Measurements from ENCODE around the gene SHLD1.

The SHLD1 gene

GRCh38 chr20:5863040-5863833 is 113.0 kb downstream of the SHLD1 start:
- no peak for DNase-seq

DNA sequence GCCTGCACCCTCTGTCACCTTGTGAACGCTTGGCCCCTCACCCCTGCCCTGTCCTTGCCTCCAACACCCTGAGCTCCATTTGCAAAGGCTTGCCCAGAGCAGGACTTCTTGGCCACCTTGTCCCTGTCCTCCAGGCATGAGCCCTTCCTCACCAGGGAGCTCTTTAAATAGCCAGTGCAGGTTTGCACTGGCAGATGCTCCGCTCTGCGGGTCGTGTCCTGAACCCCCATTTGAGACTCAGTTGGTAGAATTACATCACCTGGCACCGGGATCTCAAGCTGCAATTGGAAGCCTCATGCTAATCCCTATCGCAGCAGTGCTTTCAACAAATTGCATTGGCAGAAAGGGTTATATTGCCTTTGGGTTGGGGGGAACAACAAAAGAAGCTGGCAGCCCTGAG is 114.2 kb downstream of the SHLD1 start:
- DNase-seq: no peak

DNA sequence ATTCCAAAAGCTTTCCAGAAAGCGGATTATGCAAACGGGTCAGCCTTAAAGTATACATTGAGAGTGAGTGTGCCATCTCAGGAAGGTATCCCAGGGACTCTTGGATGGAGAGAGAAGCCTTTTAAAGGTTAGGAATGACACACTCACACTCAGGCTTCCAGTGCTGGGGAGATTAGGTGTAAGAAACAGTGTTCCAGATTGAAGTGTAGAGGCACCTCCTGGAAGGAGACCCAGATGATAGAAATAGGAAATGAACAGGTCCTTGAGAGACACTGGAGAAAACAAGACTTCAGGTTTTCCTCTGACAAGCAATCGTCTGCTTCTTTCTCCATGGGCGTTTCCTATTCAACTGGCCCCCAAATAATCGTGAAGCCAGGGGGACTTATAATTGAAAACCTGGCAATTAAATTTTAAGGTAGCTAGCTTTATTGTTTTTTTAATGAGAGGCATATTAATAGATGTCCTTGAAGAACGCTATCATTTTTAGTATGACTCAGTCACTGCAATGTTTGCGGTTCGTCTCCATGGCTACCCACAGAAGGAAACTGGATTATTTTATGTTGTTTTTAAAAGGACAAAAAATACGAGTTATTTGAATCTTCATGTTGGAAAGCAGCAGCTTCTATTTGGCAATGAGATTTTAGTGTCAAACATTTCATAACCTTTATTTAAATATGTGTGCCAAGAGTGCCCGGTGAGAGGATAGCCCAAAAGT is 114.8 kb downstream of the SHLD1 start:
- DNase-seq: no peak

DNA sequence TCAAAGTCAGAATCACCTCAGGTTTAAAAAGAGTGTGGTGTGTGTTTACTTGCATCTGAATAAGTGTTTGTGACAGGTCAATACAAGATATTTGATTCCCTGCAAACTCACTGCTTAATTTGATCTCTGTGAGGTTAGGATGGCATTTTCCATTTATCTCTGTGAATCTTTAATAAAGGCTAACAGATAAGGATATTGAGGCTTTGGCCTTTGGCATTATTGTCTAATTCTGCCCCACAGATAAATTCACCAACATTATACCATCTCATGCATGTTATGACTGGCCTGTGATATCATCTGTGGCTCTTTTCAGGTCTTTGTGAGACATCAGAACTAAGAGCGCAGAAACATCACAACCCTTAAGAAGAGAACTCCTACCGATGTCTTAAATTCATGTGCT is 115.4 kb downstream of the SHLD1 start:
- no peak for DNase-seq

DNA sequence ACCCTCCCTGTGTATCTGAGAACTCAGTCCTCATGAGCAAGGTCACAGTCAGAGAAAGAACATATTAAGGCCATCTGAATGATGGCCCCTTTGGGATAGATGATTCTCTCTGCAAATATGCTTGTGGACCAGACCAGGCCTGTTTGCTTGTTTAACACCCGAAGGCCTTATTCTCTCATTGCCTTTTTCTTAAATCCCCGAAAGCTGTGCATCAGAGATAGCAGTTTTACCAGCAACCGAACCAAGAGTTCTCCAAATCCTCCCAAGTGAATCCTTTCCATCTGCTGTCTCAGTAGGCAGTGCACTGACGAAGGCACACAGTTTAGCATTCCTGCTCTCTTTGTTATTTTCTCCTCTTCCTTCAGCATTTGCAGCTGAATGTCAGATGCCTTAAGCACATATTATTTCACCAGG is 120.4 kb downstream of the SHLD1 start:
- DNase-seq: no peak

- DNase-seq: no peak
Measured at GRCh38 chr20:5871459-5872410, 121.5 kb downstream of the SHLD1 start.

DNA sequence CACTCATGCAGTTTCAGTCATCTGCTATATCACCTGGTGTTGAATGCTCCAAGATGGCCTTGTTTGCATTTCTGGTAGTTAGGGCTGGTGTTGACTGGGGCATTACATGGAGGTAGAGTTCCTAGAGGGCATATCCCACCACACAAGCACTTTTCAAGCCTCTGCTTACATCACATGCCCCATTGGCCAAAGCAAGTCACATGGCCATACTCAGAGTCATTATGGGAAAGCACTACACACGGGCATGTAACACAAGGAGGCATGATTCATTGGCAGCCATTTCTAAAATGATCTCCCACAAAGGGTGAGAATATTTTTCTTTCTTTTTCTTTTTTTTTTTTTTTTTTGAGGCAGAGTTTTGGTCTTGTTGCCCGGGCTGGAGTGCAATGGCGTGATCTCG is 126.9 kb downstream of the SHLD1 start:
- DNase-seq: no peak

GRCh38 chr20:5880326-5880725 is 130.1 kb downstream of the SHLD1 start:
- DNase-seq: no peak

DNA sequence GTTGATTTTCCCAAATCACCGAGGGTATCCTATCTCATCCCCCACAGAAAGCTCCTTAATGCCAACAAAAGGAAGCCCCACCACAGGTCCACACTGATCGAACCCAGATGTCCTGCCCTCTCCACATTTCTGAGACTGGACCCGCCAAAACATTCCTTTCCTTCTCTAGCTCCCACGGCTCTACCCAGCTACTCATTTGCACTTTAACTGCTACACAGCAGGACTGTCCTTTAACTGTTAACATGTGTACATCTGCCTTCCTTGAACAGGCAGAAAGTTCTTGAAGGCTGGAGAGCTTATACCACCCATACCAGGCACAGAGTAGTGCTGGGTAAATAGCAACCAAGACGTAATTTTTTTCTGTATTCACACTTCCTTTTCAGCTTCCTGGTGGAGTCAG is 131.5 kb downstream of the SHLD1 start:
- DNase-seq: no peak

DNA sequence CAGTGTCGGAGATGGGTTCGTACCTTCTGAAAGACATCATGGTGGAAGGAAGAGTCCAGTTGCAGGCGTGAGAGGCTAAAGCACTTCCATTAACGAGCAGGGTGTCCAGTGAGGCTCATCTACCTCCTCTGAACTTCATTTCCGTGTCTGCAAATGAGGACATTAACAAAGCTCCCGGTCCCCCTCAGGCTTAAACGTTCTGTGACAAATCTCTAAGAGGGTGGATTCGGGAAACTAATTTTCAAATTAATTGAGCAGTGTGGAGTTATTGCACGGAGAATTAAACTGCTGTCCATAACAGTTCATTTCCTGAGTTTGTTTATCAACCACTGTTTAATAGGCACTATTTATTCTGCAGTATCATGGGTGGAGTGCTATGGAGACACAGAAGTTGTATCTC is 132.0 kb downstream of the SHLD1 start:
- no peak for DNase-seq

DNA sequence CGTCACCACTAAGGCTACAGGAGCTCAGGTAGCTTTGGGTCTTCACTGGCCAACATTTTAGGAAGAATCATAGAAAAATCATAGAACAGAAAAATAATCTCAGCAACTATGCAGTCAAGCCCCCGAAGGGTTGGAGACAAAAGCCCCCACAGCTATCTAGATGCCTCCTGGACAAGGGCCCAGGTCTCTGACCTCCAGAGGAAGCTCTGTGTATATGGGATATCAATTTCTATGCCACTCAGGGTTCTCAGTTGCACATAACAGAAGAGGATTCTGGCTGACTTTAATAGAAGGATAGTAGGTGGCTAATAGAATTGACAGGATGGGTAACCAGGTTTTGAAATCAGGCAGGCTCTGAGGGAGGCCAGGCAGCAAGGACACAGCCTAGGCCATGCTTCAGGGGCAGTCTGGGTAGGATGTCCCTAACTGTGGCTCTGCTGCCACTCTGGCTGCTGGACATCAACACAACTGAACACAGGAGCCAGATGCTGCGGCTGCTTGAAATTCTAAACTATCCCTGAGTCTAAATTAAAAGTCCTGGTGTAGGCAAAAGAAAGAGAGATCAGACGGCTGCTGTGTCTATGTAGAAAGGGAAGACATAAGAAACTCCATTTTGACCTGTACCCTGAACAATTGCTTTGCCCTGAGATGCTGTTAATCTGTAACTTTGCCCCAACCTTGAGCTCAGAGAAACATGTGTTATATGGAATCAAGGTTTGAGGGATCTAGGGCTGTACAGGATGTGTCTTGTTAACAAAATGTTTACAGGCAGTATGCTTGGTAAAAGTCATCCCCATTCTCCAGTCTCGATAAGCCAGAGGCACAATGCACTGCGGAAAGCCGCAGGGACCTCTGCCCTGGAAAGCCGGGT is 134.5 kb downstream of the SHLD1 start:
- no peak for DNase-seq

GRCh38 chr20:5885866-5886265 is 135.7 kb downstream of the SHLD1 start:
- no peak for DNase-seq

DNA sequence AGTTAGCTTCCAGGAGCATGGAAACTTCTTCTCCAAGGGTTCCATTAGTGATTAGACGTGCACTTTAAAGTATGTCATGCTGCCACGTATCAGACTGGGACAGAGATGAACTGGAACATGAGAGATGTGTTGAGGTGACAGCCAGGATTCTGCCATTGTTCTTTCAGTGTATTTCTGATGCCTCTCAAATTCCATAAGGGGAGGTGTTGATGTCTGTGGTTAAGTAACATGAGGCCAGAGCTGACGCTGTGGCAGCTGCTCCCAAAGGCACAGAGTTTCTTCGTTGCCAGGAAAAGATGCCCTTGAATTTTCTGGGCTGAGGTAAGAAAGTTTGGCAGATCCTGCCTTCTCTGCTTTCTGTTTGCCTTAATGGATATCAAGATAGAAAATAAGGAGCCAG is 136.6 kb downstream of the SHLD1 start:
- no peak for DNase-seq

- no peak for DNase-seq
Measured at GRCh38 chr20:5887386-5887785, 137.2 kb downstream of the SHLD1 start.

- no peak for DNase-seq
Measured at GRCh38 chr20:5888041-5888440, 137.8 kb downstream of the SHLD1 start.

DNA sequence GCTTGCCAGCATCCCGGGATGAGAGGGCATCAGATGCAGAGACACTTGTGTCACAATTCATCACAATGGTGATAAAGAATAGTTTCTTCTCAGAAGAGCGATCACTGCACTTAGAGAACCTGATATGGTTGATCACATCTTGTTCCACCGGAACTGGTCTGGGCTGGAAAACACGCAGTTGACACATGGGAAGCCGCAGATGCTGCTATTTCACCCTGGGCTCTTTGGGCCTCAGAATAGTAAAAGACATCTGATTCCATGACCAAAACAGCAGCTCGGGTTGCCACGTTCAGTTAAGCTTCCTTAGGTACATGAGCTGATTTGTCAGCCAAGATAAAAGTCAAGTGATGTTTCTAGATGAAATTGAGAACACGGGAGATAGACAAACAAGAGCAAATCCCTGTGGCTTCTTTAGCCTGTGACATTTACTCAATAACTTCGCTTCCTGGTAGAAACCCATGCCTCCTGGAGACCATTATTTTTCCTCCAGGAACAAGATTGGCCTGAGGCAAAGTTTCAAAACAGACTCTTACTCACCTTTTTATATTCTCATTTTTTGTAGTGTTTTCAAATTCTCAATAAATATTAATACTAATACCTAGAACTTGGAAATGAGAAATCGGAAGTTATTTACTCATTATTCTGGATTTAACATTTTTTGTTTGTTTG is 140.7 kb downstream of the SHLD1 start:
- DNase-seq: no peak

DNA sequence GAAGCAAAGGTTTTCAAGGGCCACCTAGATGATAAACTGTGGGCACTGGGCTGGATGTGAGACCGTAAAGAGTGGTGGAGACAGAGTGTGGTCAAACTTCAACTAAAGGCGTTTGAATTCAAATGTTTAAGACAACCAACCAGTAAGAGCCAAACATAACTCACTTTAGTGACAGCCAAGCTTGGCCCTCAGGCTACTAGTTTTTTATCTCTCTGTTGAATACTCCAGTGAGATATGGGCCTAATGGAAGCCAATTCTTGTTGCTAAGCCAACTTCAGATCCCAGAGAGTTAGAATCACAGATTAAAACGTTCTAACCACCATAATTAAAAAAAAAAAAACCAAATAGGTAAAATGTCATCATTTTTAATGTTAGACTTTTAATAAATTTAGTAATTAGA is 142.9 kb downstream of the SHLD1 start:
- DNase-seq: no peak

- no peak for DNase-seq
Measured at GRCh38 chr20:5893621-5894020, 143.4 kb downstream of the SHLD1 start.

GRCh38 chr20:5895626-5896025 is 145.4 kb downstream of the SHLD1 start:
- DNase-seq: no peak

DNA sequence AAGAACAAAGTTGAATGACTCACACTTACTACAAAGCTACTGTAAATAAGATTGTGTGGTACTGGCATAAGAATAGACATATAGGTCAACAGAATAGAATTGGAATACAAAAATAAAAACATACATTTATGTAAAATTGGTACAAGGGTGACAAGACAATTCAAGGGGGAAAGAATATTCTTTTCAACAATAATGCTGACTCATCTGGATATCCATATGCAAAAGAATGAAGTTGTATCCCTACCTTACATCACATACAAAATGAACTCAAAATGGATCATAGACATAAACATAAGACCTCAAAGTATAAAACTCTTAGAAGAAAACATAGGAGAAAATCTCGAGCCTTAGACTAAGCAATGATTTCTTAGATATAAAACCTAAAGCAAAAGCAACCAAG is 149.2 kb downstream of the SHLD1 start:
- DNase-seq: no peak

GRCh38 chr20:5900908-5901307 is 150.7 kb downstream of the SHLD1 start:
- no peak for DNase-seq

GRCh38 chr20:5908981-5909380 is 158.8 kb downstream of the SHLD1 start:
- DNase-seq: no peak

Measured in NCI-H526 treated with DMSO at 0.1 percent for 48 hours (cell line).